NCI-H1105 treated with DMSO at 0.1 percent for 48 hours (cell line): ENCODE data around the gene DCTN1.
A peak's percentile ranks its signal among the peaks of the same experiment; 100 is the strongest.

Source experiments
- DNase-seq: peaks from one replicate; lab custom pipeline; 2025; lab: John Stamatoyannopoulos, UW

The DCTN1 gene

GRCh38 chr2:74321737-74322136 lies 58.4 kb downstream of the DCTN1 start:
- DNase-seq: no peak

GRCh38 chr2:74317701-74318100 lies 62.4 kb downstream of the DCTN1 start:
- peak; percentile 65 for DNase-seq

- DNase-seq: no peak
These were observed 63.4 kb downstream of the DCTN1 start for GRCh38 chr2:74316627-74317295.

- no peak for DNase-seq
These were observed 66.0 kb downstream of the DCTN1 start for GRCh38 chr2:74314107-74314506.

- DNase-seq: no peak
These were observed 66.6 kb downstream of the DCTN1 start for GRCh38 chr2:74313497-74313896.

- DNase-seq: no peak
These were observed 67.2 kb downstream of the DCTN1 start for GRCh38 chr2:74312913-74313312.
